ENCODE data around the gene SPOCD1.

The SPOCD1 gene

DNA sequence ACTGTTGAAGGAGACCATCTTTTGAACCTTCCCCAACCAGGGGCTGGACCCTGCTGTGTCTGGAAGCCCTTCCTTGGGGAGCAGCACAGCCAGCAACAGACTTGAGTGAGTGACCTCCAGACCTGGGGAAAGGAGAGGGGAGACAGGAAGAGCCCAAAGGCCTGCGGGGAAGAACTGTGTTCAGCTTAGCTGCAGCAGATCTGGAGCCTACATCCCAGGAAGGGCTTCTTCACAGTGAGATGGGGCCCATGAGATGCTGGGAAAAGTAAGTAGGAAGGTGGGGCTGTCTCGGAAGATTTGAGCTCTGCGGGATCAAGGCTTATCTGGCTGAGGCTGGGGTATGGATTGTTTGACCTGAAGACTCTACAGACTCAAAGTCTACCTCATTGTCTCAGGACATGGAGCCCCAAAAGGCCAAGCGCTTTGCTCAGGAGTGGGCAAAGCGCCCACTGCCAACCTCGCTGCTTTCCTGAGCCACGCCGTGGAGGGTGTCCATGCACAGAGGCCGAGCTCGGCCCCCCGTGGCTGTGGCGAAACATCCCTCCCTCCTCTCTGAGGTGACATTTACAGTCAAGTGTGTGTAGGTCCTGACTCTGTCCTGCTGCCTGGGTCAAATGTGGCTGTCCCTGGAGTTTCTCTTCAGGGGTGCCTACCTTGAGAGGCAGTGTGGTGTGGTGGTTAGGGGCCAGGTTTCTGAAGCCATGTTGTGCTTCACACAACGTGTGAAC is 24.5 kb downstream of the SPOCD1 start:
- no peak for TF ChIP-seq ZNF274 (IDR thresholded peaks at IDR 0.05; ENCODE audit: low read depth, low read length)
- no peak overlapping the region for H3K4me3 ChIP-seq (ENCODE audit: low read length)

GRCh38 chr1:31790641-31791091 is 25.2 kb downstream of the SPOCD1 start:
- no peak overlapping the region for H3K4me3 ChIP-seq (ENCODE audit: low read length)
- TF ChIP-seq ZNF274 (IDR thresholded peaks at IDR 0.05; ENCODE audit: low read depth, low read length) = no peak

DNA sequence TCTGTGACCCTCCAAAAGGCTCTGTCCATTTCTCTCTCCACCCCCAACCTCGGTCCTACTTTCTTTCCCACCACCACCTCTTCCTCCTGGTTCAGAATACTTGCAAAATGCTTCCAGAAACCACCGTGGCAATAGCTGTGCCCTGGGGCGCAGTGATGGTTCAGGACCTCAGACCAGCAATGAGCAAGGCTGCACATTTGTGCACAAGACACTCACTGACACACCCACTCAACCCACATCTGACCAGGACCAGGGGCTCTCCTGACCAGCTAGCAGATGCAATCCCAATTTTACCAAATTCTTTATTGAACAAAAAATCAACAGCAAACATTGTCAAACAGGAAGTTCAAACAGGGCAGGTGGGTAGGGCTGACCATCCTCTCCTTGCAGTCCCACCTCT is 25.7 kb downstream of the SPOCD1 start:
- TF ChIP-seq ZNF274 (IDR thresholded peaks at IDR 0.05; ENCODE audit: low read depth, low read length) = no peak
- no peak overlapping the region for H3K4me3 ChIP-seq (ENCODE audit: low read length)

DNA sequence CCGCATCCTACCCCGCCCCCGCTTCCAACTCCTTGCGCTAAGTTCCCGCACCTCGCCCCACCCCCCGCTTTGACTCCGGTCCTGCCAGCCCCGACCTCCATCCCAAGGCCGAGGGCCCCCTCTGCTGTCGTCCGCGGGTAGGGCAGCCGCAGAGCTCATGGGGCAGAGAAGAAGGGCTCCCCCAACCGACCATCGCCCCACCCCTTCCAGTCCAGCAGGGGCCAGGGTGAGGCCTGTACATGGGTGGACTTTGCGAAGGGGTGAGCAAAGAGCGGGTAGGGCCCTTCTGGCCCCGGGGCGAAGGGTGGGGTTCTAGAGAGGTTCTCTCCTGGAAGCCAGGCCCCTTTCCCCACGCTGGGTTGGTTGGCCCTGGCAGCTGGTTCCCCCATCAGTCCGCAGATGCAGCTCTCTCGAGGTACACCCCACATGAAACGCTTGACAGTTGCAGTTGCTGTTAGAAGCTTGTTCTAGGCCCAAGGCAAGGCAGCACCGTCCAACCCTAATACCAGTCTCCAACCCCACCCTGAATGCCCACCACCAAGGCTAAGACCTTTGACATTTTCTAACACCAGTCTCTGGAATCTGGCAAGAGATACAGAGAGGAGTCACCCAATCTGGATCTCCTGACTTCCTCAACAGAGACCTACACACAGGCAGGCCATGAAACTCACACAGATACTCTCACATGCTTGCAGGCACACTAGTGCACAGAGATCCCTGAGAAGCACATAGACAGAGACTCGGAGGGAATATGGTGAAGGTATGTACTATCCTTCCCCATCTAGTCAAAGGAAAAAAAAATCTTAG is 26.4 kb downstream of the SPOCD1 start:
- peak overlapping the region; percentile 58 for H3K4me3 ChIP-seq (ENCODE audit: low read length)
- TF ChIP-seq ZNF274 (IDR thresholded peaks at IDR 0.05; ENCODE audit: low read depth, low read length) = no peak

- peak overlapping the region; percentile 58 for H3K4me3 ChIP-seq (ENCODE audit: low read length)
- no peak for TF ChIP-seq ZNF274 (IDR thresholded peaks at IDR 0.05; ENCODE audit: low read depth, low read length)
These were observed 27.0 kb downstream of the SPOCD1 start for GRCh38 chr1:31788825-31789256.

GRCh38 chr1:31788138-31788824 is 27.5 kb downstream of the SPOCD1 start:
- H3K4me3 ChIP-seq (ENCODE audit: low read length) = peak overlapping the region; percentile 58
- no peak for TF ChIP-seq ZNF274 (IDR thresholded peaks at IDR 0.05; ENCODE audit: low read depth, low read length)

- no peak for TF ChIP-seq ZNF274 (IDR thresholded peaks at IDR 0.05; ENCODE audit: low read depth, low read length)
- H3K4me3 ChIP-seq (ENCODE audit: low read length) = peak overlapping the region; percentile 58; the same call in 1 of the 2 replicates
These were observed 28.1 kb downstream of the SPOCD1 start for GRCh38 chr1:31787786-31788137.

GRCh38 chr1:31787261-31787660 is 28.6 kb downstream of the SPOCD1 start:
- no peak for TF ChIP-seq ZNF274 (IDR thresholded peaks at IDR 0.05; ENCODE audit: low read depth, low read length)
- no peak overlapping the region for H3K4me3 ChIP-seq (ENCODE audit: low read length)

GRCh38 chr1:31786366-31787060 is 29.3 kb downstream of the SPOCD1 start:
- TF ChIP-seq ZNF274 (IDR thresholded peaks at IDR 0.05; ENCODE audit: low read depth, low read length) = no peak
- H3K4me3 ChIP-seq (ENCODE audit: low read length) = no peak overlapping the region

DNA sequence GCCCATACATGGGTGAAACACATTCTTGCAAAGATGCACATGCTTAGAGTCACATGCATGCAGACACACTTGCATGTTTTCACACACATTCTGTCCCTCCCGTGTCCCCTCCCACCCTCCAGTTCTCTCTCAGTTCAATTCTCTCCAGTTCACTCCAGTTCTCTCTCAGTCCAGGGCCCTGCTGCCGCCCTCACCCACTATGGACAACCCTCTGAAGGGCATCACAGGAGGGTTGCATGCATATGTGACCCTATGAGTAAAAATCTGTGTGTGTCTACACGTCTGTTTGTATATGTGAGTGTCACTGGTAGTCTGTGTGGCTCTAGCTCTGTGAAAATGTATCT is 29.9 kb downstream of the SPOCD1 start:
- no peak for TF ChIP-seq ZNF274 (IDR thresholded peaks at IDR 0.05; ENCODE audit: low read depth, low read length)
- no peak overlapping the region for H3K4me3 ChIP-seq (ENCODE audit: low read length)

DNA sequence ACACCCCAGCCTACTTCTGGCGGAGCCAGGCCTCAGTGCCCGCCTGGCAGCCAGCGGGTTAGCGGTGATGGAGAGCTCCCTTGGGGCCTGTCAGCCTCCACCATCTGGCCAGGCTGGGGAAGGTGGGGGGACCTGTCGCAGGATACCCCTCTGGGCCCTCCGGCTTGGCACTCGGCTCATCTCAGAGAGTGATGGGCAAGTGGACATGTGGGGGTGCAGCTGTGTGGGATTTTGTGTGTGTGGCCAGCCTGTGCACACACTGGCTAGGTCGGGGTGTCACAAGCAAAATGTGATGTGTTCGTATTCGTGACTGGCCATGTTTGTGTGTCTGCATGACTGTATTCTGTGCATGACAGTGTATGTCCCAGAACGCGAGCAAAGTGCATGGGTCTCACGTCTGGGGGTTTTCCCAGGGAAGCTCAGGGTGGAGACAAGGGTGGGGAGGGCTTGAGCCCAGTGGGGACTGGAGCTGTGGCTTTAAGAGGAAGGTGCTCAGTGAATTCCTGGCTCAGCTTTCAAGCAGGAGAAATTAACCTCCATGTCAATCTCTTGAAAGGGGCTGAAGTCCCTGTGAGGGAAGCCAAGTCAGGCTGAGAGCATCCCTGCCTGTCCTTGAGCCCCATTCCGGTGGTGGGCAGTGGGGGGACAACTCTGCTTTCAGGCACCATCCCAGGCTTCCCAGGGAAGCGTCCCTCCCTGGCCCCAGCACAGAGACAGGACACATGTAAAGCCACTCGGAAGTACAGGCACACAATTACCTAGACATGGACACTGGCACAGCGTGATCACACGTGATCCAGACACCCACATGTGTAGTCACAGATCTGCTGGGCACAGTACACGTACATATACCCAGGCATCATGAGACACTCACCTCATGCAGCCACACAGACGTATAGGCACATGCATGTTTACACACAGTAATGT is 30.5 kb downstream of the SPOCD1 start:
- no peak for TF ChIP-seq ZNF274 (IDR thresholded peaks at IDR 0.05; ENCODE audit: low read depth, low read length)
- no peak overlapping the region for H3K4me3 ChIP-seq (ENCODE audit: low read length)

DNA sequence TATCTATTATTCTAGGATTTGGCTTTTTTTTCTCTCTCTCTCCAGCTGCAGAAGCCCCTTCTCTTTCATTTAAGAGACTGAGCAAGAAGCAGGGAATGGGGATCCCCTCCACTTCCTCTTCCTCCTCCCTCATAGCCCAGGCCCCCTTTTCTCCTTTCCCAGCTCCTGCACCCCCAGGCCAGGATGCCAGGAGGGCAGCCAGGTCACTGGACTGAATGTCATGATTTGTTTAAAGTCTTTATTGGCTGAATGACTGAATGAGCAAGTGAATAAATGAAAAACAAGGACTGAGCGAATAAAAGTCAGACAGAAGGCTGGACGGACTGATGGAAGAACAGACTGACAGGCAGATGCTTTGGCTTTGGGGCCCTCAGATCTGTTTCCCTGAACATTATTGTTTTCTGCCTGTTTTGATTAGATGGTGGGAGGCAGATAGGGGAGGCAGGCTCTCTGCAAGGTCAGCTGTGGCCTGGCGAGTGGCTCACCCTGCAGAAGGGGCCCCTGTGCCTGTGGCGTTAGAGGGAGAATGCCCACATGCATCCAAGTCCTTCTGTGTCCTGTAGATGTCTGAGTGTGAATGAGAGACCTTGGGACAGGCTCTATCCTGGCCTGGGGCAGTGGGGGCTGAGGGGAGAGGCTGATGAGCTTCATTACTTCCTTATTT is 31.3 kb downstream of the SPOCD1 start:
- TF ChIP-seq ZNF274 (IDR thresholded peaks at IDR 0.05; ENCODE audit: low read depth, low read length) = no peak
- no peak overlapping the region for H3K4me3 ChIP-seq (ENCODE audit: low read length)

DNA sequence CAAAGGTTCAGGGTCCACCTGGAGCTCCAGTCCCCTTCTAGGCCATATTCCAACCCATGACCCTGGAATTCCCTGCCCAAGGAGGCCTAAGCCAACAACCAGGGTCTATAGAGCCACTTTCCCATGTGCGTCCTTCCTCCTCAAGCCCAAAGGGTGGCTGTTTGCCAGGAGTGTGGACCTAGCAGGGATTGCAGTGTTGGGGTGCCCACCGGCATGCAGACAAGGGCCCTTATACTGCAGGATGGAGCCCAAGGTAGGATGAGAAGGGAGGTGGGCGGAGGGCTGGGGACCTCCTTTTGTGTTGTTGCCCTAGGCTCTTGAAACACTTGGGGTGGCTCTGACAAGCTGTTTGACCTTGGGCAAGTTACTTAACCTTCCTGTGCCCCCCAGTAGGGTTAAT is 32.0 kb downstream of the SPOCD1 start:
- no peak overlapping the region for H3K4me3 ChIP-seq (ENCODE audit: low read length)
- no peak for TF ChIP-seq ZNF274 (IDR thresholded peaks at IDR 0.05; ENCODE audit: low read depth, low read length)

All from GM08714 (cell line).